GM19455 (cell line): ENCODE measurements around the gene TGFBR1.
"Not testable (repeated sequence)": the region's sequence is repeated elsewhere in the genome, so short reads cannot be mapped to it uniquely, and the experiment has no call there.

Experiments used
- ATAC-seq: cut with Tn5 transposase; IDR thresholded peaks from one replicate; pipeline ENCODE4 v1.9.1; 2021; ENCODE audit not compliant: unreplicated experiment

TGFBR1 gene

DNA sequence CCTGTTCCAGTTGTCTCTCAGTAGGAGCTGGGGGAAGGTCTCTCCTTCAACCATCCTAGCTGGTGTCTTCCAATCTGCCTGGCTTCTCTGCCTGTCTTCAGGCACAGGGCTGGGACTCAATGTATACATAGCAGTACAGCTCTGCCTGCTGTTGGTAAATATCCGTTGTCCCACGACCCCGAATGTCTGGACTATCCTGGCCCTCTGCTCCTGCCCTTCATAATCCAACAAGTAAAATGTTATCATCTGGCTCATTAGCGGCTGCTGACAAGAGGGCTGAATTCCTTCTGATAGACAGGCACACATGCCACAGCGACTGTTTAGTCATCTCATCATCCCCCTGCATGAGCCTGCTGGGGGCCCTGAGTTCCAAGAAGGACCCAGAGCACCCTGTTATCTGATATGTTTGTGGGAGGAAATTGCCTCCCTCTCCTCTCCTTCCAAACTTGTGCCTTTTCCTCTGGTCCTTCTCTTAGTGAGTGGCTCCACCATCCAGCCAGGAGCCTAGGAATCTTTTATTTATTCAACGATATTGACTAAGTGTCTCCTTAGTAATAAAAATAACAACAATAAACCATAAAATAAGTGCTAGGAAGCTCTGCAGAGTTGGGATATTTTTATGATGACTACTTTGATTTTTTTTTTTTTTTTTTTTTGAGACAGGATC lies 29.5 kb upstream of the TGFBR1 start:
- no peak for ATAC-seq

DNA sequence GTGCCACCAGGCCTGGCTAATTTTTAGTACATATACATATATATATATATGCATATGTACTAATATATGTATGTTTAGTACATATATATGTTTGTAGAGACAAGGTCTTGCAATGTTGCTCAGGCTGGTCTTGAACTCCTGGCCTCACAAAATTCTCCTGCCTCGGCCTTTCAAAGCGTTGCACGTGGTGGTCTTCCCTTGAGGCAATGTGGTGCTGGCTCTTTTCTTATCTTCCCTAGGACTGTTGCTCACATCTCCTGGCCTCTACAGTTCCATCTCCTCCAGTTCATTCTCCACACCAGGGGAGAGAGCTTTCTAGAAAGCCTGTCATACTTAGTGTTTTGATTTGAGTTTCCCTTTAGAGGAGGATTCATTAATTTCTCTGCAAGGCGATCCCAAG lies 28.9 kb upstream of the TGFBR1 start:
- ATAC-seq, result no peak

DNA sequence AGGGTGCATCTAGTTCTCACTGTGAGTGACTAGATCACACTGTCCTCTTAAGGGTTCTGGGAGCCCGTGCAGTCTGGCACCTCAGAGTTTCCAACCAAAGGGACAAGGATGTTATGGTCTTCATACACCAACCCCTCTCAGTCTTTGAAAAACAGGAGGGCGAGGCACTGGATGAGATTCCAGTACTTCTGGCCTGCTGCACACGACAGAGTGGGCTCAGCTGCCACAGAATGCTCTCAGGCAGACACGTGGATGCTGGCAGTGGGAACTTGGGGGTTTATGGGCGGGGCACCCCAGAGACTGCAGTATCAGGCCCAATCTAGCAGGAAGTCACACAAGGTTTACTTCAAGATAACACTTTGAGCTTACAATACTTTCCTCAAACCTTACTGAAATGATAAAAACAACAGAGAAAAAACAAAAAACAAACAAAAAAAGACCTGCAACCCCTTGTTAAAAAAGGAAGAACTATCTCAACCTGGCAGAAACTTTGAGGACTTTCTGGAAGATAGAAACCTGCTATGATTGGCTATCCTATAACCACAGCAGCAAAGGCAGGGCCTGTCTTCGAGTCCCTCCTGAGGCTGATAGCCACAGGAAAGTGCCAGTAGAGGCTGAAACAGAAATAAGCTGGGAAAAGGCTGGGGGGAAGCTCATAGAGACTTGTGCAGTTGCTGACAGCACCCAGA lies 28.3 kb upstream of the TGFBR1 start:
- no peak for ATAC-seq

DNA sequence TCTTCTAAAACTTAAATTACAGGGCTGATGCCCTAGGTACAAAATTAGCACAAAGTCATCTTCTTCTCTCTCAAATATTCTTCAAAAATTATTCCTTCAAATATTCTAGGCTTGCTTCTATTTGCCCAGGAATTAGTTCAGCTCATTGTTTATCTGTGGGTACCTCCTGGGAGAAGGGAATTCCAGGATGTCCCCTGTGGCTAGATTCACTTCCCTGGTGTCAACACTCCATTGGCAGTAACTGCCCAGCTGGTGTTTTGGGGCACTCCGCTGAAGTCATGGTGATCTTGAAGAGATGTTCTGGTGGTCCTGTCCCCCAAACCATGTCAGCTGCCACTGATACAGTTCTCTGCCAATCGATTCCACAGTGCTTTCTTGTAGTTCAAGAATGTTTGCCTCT lies 26.2 kb upstream of the TGFBR1 start:
- ATAC-seq, result no peak

DNA sequence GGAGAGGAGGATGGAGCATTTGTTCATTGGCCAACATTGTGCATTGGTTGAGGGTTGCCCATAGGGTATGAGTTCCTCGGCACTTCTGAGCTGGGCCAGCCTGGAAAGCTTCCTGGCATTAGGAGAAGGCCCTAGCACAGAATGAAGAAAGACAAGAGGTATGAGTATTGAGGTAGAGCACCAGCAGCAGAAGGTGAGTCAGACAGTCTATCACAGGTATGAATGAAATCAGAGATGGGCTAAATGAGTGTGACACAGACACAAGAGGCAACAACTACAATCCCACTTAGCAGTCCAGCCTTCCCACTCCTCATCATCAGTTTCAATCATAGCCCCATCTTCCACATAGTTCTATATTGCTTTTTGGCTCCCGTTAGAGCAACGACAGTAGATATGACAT lies 25.4 kb upstream of the TGFBR1 start:
- no peak for ATAC-seq

DNA sequence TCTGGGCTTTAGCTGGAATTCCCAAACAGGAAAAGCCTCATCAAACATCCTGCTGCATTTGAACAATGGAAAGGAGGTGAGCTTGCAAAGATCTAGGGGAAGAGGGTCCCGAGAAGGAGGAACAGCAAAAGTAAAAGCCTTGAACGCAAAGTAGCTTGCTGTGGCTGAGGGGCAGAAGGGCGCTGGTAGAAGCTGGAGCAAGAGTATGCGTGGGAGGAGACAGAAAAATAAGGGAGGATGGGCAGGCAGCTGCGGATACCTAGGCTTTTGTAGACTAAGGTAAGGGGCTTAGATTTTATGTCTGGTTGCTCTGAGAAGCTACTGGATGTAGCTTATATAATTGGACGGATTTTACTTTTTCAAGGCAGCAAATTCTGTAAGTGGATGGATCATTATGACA lies 21.9 kb upstream of the TGFBR1 start:
- ATAC-seq, result no peak

DNA sequence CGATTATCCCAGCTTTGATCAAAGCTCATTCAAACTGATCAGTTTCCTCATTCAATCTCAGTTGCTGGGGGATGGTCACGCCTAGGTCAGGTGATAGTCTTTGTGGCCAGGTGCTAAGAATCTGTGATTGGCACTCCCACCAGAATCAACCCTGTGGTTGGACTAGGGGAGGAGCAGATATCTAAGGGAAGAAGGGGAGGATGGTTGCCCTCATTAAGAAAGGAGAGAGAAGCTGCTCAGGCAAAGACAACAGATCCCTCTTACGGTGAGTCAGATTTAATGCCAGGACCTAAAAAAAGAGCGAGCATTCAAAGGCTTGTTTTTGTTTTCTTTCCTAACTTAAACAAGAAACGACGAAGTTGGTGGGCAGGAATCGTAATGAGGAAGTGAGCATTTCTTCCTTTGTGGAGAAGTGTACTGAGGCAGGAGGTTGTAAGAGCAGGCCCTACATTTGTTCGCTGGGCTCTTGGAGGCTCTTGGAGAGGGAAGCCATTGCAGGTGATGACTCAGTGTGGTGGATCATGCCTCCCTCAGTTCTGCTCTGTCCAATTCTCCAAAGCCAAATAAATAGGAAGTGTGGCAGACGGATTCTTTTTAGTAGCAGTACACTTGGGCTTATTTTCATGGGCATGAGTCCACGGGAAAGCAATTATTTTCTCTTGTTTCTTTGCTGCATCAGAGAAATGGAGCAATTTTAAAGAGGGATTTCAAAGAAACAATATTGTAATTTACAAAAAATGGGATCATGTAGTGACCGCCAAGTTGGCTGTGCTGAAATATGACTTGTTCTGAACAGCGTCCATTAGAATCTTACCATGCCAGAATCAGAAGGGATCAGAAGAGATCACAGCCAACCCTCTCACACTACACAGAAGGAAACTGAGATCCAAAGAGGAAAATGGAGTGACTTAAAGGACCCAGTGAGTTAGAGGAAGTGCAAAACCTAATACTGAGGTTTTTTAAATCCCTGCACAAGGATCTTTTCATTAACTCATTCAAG lies 18.7 kb upstream of the TGFBR1 start:
- ATAC-seq, result no peak

DNA sequence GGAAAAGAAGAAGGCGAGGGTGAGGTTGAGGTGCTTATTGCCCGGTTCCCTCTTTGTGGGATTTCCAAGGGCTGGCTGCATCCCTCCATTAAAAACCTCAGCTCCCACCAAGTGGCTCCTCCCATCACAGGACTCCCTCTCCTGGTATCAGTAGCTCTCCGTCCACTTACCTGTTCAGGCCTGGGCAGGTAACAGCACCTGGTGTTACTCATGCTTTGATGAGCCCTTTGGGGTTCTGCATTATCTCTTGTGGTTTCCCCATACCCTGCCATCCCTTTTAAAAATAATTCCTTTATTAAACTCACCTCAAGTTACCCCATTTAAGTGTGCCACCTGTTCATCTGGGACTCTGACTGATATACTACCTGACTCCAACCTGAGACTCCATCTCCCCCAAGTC lies 17.5 kb upstream of the TGFBR1 start:
- no peak for ATAC-seq

DNA sequence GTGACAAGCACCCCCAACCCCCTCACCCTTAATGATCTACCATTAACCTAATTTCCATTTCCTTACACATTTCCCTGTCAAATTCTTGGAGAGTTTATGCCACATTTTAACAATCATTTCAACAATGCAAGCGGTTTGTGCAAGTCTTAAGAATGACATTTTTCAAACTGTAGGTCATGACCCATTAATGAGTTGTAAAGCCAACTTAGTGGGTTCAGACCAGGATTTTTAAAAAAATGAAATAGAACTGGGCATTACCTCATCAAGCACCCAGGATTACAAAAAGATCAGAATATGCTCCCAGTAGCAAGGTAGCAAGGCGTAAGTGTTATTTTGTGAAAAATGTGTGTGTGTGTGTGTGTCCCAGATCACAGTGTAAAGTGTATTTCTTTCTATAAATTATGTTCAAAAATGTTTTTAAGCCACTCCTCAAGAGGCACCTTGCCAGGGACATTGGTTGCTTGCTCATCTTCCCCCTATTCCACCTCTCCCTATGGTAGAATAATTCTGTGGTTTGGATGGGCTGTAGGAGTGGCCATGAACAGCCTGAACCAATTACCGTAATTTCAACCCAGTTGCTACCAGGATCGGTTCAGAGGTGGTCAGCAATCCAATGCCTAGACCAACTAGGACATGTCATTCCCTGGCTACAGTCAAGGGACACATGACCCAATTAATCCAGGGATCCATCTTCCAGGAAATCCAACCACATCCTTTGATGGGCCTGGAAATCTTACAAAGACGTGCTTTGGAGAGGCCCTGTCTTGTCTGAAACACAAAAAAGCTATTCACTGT lies 14.4 kb upstream of the TGFBR1 start:
- no peak for ATAC-seq

DNA sequence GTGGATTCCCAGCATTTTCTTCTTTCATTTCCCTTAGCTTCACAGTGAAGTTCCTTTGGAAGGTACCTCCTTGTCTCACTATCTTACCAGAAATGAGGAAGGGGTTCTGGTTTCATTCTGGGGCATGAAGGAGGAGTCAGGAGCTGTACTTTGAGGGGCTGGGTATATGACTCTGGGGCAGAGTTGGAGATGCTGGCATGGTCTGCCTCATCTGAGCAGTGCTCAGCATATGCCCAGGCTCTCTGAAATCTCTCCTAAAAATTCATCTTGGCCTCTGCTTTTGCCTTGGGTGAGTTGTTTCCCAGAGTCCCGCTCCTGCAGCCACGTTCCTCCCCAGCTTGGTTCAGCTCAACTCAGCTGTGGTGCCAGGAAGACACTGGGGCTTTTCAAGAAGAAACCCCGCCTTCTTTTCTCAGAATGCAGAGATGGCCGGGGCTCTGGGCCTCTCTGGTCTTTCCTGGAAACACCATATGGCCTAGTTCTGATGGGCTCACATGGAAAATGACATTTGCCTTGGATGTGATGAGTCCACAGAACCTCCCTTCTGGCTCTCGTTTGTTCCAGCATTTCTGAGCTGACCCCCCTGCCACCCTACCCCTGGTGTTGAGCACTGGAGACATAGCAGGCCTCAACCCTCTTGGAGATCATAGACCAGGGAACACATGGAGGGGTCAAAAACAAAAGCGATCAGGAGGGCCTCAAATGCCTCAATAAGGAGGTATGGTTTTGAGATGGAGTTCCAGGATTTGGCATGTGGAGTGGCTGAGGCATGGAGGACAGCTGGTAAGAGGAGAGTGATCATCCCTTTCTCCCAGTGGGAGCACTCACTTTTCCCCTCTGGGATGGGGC lies 12.0 kb upstream of the TGFBR1 start:
- no peak for ATAC-seq

DNA sequence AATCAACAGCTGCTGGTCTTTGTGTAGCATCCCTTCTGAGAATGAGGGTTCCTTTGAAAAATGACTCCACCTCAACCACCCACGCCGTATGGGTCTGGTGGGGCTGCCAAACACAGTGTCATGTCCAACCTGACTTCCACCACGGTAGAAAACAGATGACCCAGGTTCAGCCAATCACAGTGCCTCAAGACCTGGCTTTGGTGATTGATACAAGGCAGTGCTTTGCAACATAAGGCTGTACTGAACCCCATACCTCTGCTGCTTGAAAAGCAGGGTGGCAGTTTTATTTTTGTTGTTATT lies 11.5 kb upstream of the TGFBR1 start:
- no peak for ATAC-seq

DNA sequence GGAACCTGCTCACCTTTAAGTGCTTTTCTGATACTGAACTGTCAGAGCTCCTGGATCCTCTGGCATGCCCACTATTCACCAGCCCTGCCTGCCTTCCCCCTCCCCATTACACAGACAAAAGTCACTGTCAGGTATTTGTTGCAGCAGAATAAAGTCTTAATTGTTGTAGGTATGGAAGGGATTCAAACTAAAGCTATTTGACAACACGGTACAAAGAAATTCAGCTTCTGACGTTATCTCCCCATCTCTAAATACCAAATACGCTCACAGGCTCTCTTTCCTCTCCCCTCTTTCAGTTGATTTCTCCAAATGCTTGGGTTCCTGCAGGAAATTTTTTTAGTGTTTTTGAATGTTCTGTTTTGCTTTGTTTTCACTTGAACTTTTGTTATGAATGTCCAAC lies 9.3 kb upstream of the TGFBR1 start:
- ATAC-seq, result no peak

DNA sequence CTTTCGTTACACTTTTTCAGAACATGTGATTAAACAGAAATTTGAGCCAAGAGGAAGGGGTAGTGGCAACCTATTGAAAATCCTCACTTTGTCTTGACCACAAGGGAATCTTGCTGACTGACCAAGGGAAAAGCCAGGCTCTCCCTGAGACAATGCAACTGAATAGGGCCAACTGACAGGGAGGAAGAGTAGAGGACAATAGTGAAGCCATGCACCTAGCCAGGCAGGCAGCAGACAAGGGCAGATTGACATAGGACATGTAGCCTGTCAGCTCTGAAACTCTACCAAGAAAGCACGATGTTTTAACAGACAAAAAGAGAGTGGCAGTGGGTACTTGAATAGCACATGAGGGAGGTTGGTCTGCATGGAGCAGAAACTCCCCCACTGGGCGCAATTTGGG lies 8.5 kb upstream of the TGFBR1 start:
- ATAC-seq, result no peak

DNA sequence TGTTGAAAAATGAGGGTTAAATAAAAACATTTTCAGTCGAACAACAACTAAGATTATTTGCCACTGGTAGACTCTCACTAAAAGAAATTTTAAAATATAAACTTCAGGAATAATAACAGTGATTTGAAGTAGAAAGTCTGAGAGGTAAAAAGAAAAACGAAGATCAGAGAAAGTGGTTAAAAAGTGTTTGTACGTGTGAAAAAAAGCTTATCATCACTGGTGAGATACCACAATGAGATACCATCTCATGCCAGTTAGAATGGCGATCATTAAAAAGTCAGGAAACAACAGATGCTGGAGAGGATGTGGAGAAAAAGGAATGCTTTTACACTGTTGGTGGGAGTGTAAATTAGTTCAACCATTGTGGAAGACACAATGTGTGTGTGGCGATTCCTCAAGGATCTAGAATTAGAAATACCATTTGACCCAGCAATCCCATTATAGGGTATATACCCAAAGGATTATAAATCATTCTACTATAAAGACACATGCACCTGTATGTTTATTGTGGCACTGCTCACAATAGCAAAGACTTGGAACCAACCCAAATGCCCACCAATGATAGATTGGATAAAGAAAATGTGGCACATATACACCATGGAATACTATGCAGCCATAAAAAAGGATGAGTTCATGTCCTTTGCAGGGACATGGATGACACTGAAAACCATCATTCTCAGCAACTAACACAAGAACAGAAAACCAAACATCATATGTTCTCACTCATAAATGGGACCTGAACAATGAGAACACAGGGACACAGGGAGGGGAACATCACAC lies 4.9 kb upstream of the TGFBR1 start:
- ATAC-seq, result not testable (repeated sequence)

DNA sequence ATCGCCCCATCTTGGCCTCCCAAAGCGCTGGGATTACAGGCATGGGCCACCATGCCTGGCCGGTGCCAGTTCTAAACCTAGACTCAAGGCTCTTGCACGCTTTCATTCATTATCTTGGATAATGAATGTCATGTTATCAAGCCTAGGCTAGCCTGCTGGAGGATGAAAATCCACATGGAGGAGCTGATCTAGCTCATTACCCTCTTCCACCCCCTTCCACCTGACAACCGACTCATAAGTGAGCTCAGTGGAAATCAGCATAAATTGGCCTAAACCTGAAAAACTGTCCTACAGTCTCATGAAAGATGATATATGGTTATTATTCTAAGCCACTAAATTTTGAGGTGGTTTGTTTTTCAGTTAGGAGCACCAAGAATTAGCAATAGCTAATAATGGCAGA lies 3.6 kb upstream of the TGFBR1 start:
- no peak for ATAC-seq

DNA sequence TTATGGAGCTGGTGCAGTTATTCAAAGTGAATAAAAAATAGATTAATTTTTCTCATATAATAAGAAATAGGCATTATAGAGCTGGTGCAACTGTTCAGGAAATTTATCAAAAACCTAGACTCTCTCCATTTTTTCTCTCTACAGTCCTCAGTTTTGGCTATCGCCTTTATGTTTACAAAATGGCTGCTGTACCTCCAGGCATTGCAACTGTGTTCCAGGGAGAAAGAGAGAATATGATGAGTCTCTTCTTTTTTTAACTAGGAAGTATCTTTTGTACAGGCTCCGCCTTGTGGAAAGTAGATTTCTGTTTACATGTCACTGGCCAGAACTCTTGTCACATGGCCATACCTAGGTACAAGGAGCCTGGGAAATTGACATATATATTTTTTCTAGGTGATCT lies 3.1 kb upstream of the TGFBR1 start:
- no peak for ATAC-seq

DNA sequence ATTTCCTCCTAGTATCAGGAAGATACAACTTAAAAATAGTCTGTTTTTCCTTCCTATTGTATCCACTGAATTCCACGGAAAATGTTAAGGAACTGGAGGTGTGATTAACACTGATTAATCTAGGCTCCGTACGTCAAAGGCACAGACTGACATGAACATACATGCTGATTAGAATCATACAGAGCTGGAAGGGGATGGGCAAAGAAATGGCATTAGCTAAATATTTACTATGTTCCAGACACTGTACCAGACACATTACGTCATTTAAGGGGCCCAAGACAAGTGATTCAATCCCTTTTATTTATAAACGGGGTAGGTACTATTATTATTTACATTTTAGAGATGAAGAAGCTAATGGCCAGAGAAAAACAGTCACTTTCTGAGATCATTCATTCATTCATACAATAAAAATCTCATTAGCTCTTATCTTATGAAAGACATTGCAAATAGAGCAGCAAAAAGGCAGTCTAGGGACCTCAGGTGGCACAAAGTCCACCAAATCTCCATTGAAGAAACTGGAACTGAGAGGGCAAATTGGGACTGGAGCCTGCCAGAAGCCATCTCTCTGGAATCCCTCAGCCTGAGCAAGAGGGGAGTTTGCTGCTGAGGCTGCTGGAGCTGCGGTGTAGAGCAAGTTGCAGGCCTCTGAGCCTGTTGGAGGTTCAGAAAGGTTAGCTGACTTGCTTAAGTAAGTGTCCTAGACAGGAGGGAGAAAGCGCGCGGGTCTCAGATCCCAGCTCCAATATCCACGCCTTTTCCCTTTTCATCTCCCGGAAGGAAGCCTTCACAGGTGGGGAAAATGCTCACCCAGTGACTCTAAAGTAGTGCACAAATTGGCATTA lies 1.6 kb upstream of the TGFBR1 start:
- no peak for ATAC-seq

DNA sequence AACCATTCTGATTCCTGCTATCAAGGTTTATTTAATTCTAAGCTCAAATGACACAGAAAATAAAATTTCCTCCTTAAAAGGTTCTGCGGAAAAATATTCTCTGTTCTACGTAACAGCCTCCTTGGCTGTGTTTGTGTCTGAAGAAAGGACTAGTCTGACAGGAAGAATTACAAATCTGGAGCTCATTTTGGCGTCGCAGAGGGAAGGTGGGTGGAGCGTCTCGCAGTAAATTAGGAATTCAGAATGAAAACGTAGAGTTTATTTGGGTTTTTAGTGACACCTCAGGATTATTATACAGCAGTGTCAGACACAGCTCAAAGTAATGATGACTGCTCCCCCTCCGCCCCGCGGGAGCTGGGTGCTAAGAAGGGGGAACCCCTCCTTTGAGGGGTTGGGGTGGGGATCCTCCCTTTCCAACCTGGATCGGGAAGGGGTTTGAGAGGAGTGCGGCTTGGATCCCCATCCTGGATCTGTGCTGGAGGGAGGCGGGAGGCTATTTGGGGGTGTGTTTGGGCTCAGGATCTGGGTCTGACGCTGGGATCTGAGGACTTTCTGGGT lies 933 bp upstream of the TGFBR1 start:
- ATAC-seq, result no peak
